ENCODE measurements around the gene CDK2. TPM values are rescaled to one million over a fixed set of nuclear protein-coding genes. Genes with fewer than 3 reads are reported as not detected.

Gene CDK2
- total RNA-seq, 4 donors from 2014 or later = 13.9 to 17.2 (median 15.8) TPM

- Histone ChIP-seq H3K27me3 (no peaks in the 10 kb centered on the region), H3K4me1 (peaks cover 4 to 31% of the 10 kb centered on the region in 2 donors), H3K4me3 (replicated peaks in 1 of 3) (peak overlapping the region; percentile 31 to 85 (median 69)), H3K9me3 (no peaks in the 10 kb centered on the region), H3K27ac (peak overlapping the region; percentile 93 to 96 (median 95)), H3K36me3 (peaks cover 0 to 3% of the 10 kb centered on the region in 2 donors)
- intact Hi-C loops (cut with DNase I) = no loop called here
- WGBS, 2 donors = 12 to 13% methylated on average over 10 of the region's 10 CpGs
- no peak for TF ChIP-seq POLR2A (IDR thresholded peaks at IDR 0.05)
- TF ChIP-seq CTCF (IDR thresholded peaks at IDR 0.05) = no peak
- no peak for DNase-seq
Observed at GRCh38 chr12:55925870-55926737, 40.5 kb upstream of the CDK2 start.

- H3K4me3 ChIP-seq (replicated peaks in 1 of 3) = peak overlapping the region; percentile 31 to 85 (median 69)
- intact Hi-C loops (cut with DNase I) = no loop called here
- H3K27me3 ChIP-seq = no peaks in the 10 kb centered on the region
- DNase-seq = peak; percentile 87 to 88
- peaks cover 0 to 2% of the 10 kb centered on the region in 2 donors for H3K36me3 ChIP-seq
- H3K27ac ChIP-seq = peak overlapping the region; percentile 93 to 96 (median 95)
- peaks cover 8 to 35% of the 10 kb centered on the region in 2 donors for H3K4me1 ChIP-seq
- 0% methylated on average over 38 to 41 of the region's 42 CpGs for WGBS, 2 donors
- H3K9me3 ChIP-seq = no peaks in the 10 kb centered on the region
- TF ChIP-seq POLR2A (IDR thresholded peaks at IDR 0.05) (peak in 1 of 2 donors; percentile 71), CTCF (IDR thresholded peaks at IDR 0.05) (peak; percentile 27 to 76 (median 60))
Observed at GRCh38 chr12:55926738-55927587, 39.7 kb upstream of the CDK2 start.

GRCh38 chr12:55927588-55928502, 38.8 kb upstream of the CDK2 start, which contains the start of gene PYM1:
TSS of gene PYM1 (minus strand) at chr12:55927894. CDS start at chr12:55927761, 133 bp downstream.
- Histone ChIP-seq H3K27me3 (no peaks in the 10 kb centered on the region), H3K9me3 (no peaks in the 10 kb centered on the region), H3K4me1 (peaks cover 16 to 39% of the 10 kb centered on the region in 2 donors), H3K27ac (peak within 1 kb of the TSS; percentile 93 to 96 (median 95)), H3K4me3 (replicated peaks in 1 of 3) (peak within 1 kb of the TSS; percentile 31 to 85 (median 69)), H3K36me3 (no peaks in the 10 kb centered on the region)
- intact Hi-C loops (cut with DNase I) = no loop called here
- TF ChIP-seq POLR2A (IDR thresholded peaks at IDR 0.05) = peak in 1 of 2 donors; percentile 38
- no peak for TF ChIP-seq CTCF (IDR thresholded peaks at IDR 0.05)
- WGBS, 2 donors = 8 to 11% methylated on average over 22 to 35 of the region's 49 CpGs
- DNase-seq = peak; percentile 82 to 83

- 37 to 40% methylated on average over 8 of the region's 8 CpGs for WGBS, 2 donors
- Histone ChIP-seq H3K27ac (no peak overlapping the region), H3K4me3 (replicated peaks in 1 of 3) (no peak overlapping the region), H3K36me3 (no peaks in the 10 kb centered on the region), H3K27me3 (no peaks in the 10 kb centered on the region), H3K4me1 (peaks cover 17 to 48% of the 10 kb centered on the region in 2 donors), H3K9me3 (no peaks in the 10 kb centered on the region)
- DNase-seq = peak in 1 of 2 donors; percentile 24
- TF ChIP-seq POLR2A (IDR thresholded peaks at IDR 0.05) = no peak
- intact Hi-C loops (cut with DNase I) = no loop called here
Observed at GRCh38 chr12:55929306-55929791, 37.3 kb upstream of the CDK2 start.

Measured in thyroid gland (tissue), 4 donors.